Stimulated activated CD4-positive, alpha-beta T cell treated with anti-CD3 and anti-CD28 coated beads, Interleukin-1b, Interleukin-23, amount 100 ng/mL, for 4 hours (primary cell): ENCODE results near the gene CEMIP.

ENCODE experiments used
- DNase-seq, 2 donors: peaks; one replicate each; pipeline ENCODE4 v3.0.0-alpha.2; 2020; ENCODE audit warnings: low read depth in 2 of 2

CEMIP gene

GRCh38 chr15:80890341-80891005 is 111.3 kb downstream of the CEMIP start:
- no peak for DNase-seq

GRCh38 chr15:80891006-80891405 is 111.8 kb downstream of the CEMIP start:
- no peak for DNase-seq

- no peak for DNase-seq
Observed at GRCh38 chr15:80892414-80892813, 113.2 kb downstream of the CEMIP start.

- no peak for DNase-seq
Observed at GRCh38 chr15:80893777-80894176, 114.6 kb downstream of the CEMIP start.

GRCh38 chr15:80895091-80895490 is 115.9 kb downstream of the CEMIP start:
- DNase-seq = no peak

- no peak for DNase-seq
Observed at GRCh38 chr15:80895965-80896364, 116.8 kb downstream of the CEMIP start.

GRCh38 chr15:80898040-80898439 is 118.9 kb downstream of the CEMIP start:
- DNase-seq = no peak

- no peak for DNase-seq
Observed at GRCh38 chr15:80902298-80902801, 123.2 kb downstream of the CEMIP start.

GRCh38 chr15:80904998-80905397 is 125.8 kb downstream of the CEMIP start:
- DNase-seq = no peak

GRCh38 chr15:80906159-80906766 is 127.1 kb downstream of the CEMIP start:
- no peak for DNase-seq

- DNase-seq = no peak
Observed at GRCh38 chr15:80911821-80912220, 132.7 kb downstream of the CEMIP start.

GRCh38 chr15:80912673-80913072 is 133.5 kb downstream of the CEMIP start:
- no peak for DNase-seq

- DNase-seq = no peak
Observed at GRCh38 chr15:80913541-80913940, 134.4 kb downstream of the CEMIP start.

GRCh38 chr15:80915472-80915871 is 136.3 kb downstream of the CEMIP start:
- no peak for DNase-seq

GRCh38 chr15:80916056-80916455 is 136.9 kb downstream of the CEMIP start:
- DNase-seq = no peak

GRCh38 chr15:80918196-80918783 is 139.1 kb downstream of the CEMIP start:
- DNase-seq = no peak

GRCh38 chr15:80920271-80920699 is 141.1 kb downstream of the CEMIP start:
- no peak for DNase-seq

GRCh38 chr15:80921736-80922410 is 142.7 kb downstream of the CEMIP start:
- DNase-seq = no peak

GRCh38 chr15:80923668-80924067 is 144.5 kb downstream of the CEMIP start:
- no peak for DNase-seq

GRCh38 chr15:80924278-80924677 is 145.1 kb downstream of the CEMIP start:
- DNase-seq = no peak

- DNase-seq = no peak
Observed at GRCh38 chr15:80925597-80926059, 146.5 kb downstream of the CEMIP start.

- no peak for DNase-seq
Observed at GRCh38 chr15:80926126-80926525, 147.0 kb downstream of the CEMIP start.
